GM18907 (cell line): Measurements from ENCODE around the gene WBP1L.
"Not testable (repeated sequence)": the region's sequence is repeated elsewhere in the genome, so short reads cannot be mapped to it uniquely, and the experiment has no call there.

Source experiments
- ATAC-seq: cut with Tn5 transposase; IDR thresholded peaks from one replicate; pipeline ENCODE4 v1.9.1; 2021; ENCODE audit warnings: mild to moderate bottlenecking, moderate library complexity; ENCODE audit not compliant: unreplicated experiment

Gene WBP1L

DNA sequence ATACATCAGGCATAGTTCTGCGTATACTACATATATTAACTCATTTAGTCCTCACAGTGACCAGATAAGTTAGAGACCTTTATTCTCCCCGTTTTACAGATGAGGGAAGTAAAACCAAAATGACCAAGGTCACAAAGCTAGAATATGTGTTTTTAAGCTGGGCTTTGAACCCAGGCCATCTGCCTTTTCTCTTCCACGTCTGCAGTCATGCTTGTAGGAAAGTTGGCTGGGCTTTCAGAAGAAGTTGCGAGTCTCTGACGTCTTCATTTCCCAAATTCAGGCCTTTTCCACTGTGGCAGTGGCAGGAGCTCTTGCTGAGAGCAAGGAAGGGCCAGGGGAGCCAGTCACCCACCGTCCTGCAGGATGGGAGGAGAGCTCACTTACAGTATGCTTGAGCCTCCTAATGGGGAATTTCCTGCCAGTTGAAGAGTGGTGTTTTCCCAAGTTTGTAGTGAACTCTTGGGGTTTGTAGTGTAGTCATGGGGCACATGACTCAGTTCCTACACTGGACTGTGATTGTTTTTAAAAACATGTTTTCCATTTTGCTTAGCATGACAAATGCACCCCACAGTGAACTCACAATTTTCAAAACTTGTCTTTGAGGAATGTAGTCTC, 59.3 kb downstream of the WBP1L start:
- ATAC-seq = peak; percentile 61

DNA sequence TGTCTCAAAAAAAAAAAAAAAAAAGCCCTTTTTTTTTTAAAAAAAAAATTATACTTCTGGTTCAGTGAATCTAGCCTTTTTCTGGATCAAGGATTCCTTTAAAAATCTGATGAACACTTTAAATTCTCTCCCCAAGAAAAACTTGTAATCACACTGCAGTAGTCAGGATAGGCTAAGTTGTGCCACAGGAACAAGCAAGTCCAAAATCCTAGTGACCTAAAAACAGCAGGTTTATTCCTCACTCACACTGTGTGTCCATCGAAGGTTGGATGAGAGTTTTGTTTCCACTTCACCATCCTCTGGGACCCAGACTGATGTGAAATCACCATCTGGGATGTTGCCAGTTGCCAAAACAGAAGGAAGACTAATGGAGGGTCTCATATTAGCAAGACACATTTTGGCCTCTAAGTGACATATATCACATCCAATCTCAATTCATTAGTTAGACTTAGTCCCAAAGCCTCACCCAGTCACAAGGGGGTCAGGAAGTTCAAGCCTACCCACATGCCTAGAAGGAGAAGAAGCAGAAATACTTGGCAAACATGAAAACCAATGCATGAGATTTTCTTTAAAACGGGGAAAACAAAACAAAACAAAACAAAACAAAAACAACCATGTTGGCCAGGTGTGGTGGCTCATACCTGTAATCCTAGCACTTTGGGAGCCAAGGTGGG, 60.8 kb downstream of the WBP1L start:
- ATAC-seq = no peak

DNA sequence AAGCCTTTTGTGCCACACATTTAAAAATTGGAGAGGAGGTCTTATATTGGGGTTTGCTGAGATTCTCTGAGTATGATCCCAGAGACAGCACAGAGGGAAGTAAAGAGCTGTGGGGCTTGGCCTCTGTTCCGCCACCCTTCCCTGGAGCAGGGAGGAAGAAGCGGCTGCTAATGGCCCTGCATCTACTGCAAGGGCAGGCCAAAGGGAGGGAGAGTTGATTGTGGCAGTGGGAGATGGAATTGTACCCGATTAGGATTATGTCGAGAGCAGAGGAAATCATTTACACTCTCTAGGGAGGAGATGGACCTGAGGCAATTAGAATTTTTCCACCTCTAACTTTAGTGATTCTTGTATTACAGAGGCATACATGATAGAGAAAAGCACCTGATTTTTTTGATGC, 64.6 kb downstream of the WBP1L start:
- ATAC-seq = no peak

DNA sequence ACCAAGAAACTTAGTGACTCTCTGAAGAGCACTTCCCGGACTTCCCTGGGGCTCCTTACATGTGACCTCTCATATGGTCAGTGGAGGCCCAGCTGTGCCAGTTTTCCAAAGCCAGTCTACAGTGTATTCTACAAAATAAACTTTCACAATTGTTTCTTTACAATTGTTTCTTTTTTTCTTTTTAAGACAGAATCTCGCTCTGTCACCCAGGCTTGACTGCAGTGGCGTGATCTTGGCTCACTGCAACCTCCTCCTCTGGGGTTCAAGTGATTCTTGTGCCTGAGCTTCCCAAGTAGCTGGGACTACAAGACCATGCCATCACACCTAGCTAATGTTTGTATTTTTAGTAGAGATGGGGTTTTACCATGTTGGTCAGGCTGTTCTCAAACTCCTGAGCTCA, 67.6 kb downstream of the WBP1L start:
- ATAC-seq = no peak

- peak; percentile 41 for ATAC-seq
Measured at GRCh38 chr10:102812231-102812876, 68.6 kb downstream of the WBP1L start.

DNA sequence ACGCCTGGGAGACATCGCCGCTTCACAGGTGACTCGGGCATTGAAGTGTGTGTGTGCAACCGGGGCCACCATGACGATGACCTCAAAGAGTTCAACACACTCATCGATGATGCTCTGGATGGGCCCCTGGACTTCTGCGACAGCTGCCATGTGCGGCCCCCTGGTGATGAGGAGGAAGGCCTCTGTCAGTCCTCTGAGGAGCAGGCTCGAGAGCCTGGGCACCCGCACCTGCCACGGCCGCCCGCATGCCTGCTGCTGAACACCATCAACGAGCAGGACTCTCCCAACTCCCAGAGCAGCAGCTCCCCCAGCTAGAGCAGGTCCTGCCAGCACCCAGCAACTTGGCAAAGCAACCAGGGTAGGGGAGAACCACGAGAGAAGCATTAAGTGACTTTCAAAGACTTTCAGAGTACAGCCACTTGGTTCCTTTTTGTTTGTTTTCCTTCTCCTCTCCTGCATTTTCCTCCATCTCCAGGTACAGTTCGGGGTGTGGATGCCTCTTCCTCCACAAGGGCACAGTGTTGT, 69.3 kb downstream of the WBP1L start:
- no peak for ATAC-seq

DNA sequence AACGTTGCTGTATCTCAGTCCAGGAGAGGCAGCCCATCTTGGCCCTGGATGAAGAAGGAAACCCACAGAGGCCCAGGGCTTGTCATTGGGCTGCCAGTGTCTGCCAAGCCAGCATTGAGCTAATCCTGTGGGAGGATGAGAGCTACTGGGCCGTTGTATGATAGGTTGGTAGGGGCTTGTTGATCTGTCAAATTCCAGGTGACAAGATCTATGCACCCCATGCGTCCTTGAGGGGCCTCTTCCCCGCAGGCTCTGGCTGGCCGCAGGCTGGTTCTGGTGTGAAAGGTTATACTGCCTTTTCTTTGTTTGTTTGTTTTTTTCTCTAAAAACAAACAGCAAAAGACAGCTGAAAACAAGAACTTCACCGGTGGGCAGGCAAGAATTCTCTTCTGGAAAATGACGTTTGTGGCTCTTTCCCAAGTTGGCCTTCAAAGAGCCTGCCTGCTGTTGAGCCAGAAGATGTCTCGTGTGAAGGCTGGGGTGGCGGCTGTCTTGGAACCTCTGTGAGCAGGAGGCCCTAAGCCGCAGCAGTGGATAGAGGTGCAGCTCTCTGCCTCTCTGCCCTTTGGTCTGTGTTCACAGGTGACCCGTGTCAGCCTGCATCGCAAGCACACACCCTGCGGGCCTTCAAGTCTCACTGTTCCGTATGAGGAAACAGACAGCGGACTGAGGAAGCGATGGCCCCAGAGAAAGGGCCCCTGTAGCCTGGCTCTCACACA, 70.1 kb downstream of the WBP1L start:
- ATAC-seq = no peak

- ATAC-seq = no peak
Measured at GRCh38 chr10:102814453-102814871, 70.7 kb downstream of the WBP1L start.

GRCh38 chr10:102814873-102815661, 71.3 kb downstream of the WBP1L start:
- no peak for ATAC-seq

GRCh38 chr10:102815790-102816549, 72.2 kb downstream of the WBP1L start:
- no peak for ATAC-seq

GRCh38 chr10:102817175-102817574, 73.4 kb downstream of the WBP1L start:
- no peak for ATAC-seq

DNA sequence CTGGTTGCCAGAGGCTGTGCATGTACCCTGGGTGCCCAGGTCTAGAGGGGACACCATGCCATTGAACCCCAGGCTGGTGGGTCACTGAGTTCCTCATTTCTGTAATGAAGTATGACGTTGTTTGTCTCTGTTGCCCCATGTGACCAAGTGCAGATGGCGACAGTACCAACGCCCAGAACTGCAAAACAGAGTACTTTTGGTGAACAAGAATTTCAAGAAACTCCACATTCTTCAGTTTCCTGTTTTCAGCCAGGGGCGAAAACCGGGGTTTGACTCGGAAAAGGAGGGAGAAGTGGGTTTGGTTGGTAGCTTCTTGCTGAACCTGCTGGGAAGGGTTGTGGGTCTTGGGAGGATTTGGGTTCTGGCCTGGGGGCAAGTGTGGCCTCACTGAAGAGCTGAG, 75.3 kb downstream of the WBP1L start:
- ATAC-seq = no peak

DNA sequence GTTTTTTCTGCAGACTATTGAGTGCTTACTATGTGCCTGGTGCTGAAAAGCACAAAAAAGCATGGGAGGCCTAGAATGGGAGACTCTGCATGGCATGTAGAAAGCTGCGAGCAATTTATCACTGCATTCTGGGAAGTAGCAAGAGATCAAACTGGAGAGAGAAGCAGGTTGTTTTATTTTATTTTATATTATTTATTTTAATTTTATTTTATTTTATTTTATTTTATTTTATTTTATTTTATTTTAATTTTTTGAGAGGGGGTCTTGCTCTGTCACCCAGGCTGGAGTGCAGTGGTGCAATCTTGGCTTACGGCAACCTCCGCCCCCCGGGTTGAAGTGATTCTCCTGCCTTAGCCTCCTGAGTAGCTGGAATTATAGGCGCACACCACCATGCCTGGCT, 76.3 kb downstream of the WBP1L start:
- not testable (repeated sequence) for ATAC-seq

DNA sequence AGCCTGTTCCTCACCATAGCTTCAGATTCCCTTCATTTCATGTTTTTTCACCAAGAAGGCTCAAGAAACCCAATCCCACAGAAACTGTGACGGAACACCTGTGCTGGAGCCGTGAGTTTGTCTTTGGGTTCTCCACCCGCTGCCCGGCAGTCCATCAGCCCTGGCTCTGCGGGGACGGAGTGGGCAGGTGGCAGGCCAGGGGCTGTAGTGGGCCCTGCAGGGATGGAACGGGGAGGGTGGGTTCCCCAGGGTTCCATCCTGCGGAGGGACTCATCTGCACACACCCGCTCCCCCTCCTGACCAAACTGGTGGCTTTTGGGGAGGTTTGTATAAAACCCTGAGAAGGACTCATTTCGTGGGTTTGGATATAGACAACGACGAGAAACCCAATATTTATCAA, 78.5 kb downstream of the WBP1L start:
- ATAC-seq = no peak

DNA sequence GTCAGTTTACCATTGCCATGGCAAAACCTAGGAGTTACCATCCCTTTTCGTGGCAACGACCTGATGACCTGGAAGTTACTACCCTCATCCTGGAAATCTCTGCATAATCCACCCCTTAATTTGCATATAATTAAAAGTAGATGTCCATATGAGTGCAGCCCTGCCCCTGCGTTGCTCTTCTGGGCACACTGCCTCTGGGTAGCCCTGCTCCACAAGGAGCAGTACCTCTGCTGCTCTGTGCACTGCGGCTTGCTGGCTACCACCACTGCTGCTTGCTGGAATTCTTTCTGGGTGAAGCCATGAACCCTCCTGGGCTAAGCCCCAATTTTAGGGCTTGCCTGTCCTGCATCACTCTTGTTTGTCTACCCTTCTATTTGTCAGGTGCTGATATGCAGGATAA, 80.9 kb downstream of the WBP1L start:
- ATAC-seq = no peak

GRCh38 chr10:102826148-102826796, 82.5 kb downstream of the WBP1L start:
- no peak for ATAC-seq

DNA sequence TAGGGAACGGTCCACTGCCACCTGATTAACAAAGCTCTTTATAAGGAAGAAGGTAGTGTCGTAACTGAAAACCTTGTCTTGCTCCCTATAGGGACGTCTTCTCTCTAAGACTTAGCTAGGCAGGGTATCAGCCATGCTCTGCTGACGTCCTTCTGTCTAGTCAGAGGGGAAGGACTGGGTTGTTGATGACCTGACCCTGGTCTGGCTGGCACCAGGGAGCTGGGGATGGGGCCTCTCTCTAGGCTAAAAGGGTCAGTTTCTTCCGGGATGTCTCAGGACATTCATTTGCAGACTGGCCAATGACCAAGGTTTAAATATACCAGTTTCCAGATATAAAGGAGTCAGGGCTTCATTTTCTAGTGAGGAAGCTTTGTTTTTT, 83.8 kb downstream of the WBP1L start:
- ATAC-seq = no peak

- ATAC-seq = no peak
Measured at GRCh38 chr10:102831322-102832071, 87.7 kb downstream of the WBP1L start.

DNA sequence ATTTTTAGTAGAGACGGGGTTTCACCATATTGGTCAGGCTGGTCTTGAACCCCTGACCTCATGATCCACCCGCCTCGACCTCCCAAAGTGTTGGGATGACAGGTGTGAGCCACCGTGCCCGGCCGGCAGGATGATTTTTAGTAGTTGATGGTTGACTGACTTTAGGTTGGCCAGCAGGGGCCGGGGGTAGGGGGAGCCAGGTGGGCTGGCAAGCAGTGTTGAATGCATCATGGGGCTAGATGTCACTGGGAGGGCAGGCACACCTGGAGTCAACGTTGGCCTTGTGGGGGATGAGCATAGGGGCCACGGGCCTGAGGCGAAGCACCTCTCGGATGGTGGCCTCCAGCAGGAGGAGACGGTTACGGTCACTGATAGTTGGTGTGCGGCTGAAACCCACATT, 88.5 kb downstream of the WBP1L start:
- no peak for ATAC-seq
